NCI-H2196 treated with DMSO at 0.1 percent for 48 hours (cell line): ENCODE data around the gene NLRP9.

Experiments used
- DNase-seq: peaks from one replicate; lab custom pipeline; 2025; ENCODE audit not compliant: unreplicated experiment; lab: John Stamatoyannopoulos, UW

NLRP9 gene

DNA sequence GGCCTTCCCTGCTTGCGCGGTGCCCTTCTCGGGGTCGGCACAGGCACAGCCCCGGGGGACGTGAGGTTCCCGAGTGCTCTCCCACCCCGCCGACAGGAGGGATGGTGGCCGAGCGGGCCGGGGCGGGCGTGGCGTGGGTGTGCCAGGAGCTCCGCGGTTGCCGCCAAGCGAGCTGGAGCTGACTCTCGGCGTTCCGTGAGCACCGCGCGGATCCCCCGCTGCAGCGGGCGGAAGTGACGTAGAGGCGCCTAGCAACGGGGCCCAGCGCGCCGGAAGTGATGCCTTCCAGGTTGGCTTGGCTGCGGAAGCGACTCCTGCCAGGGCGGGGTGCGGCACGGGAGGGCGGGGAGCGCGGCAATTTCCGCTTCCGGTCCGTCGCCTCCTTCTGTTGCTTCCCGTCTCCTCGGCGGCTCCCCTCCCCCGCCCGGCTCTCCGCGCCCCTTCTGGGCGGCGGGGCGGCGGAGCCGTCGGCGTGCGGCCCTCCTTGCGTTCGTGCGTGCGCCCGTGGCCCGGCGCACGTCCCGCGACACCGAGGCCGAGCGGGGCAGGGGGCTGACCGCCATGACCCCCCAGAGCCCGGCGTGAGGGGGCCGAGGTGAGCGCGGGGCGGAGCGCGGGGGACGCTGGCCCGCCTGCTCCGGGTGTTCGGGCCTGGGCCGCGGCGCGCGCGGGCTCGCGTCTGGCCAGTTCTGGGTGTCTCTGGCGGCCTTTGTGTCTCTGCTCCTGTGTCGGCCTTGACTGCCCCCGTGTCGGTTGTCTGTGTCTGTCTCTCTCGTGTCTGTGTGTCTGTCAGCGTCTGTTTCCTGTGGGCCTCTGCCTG lies 63.2 kb downstream of the NLRP9 start, which contains the start of gene EPN1:
TSS of gene EPN1 (plus strand) at position 386 of the 820 bp plus-strand sequence. CDS start 3,402 bp downstream, outside the sequence.
- DNase-seq, result peak; percentile 93

GRCh38 chr19:55674459-55674840 lies 63.8 kb downstream of the NLRP9 start:
- no peak for DNase-seq

GRCh38 chr19:55673889-55674288 lies 64.3 kb downstream of the NLRP9 start:
- DNase-seq, result no peak

GRCh38 chr19:55673465-55673864 lies 64.7 kb downstream of the NLRP9 start:
- DNase-seq, result no peak

GRCh38 chr19:55672418-55672817 lies 65.8 kb downstream of the NLRP9 start:
- no peak for DNase-seq

DNA sequence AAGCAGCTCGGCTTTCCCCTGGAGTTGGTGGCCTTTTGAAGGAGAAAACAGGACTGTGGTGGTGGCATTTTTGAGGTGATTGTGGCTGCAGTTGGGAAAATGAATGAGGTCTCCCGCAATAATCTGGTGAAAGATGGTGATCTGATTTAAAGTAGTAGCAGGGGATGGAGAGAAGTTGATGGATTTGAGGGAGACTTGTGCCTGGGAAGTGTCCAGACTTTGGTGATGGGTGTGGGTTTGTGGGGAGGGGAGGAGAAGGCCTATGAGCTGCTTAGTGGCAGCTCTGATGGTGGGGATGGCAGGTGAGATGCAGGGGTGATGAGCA lies 67.2 kb downstream of the NLRP9 start:
- DNase-seq, result no peak

DNA sequence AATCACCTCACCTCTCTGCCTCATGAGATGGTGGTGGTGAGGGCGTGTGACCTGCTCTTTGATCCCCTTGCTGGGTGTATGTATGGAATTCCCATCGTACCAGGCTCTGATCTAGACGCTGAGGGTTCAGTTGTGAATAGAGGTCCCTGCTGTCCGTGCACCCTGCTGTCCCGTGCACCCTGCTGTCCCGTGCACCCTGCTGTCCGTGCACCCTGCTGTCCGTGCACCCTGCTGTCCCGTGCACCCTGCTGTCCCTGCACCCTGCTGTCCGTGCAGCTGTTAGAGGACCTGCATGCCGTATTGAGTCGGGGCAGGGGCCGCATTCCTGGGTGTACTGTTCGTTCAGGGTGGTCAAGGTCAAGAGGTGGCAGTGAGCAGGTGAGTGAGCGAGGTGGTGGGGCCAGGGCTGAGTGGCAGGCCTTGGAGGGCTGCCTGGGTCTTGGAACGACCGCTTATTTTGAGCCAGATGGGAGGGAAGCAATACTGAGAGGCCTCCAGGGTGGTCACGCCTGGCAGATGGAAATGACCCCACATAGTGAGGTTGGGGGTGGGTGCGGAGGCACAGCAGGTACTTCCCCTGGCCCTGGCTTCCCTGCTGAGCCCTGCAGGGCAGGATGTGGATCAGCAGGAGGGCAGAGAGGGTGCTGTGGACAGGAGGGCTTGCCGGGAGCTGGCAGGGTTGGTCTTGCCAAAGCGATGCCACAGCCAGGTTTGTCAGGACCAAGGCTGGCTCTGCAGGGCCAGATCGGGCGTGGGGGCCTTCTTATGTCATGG lies 67.7 kb downstream of the NLRP9 start:
- no peak for DNase-seq

DNA sequence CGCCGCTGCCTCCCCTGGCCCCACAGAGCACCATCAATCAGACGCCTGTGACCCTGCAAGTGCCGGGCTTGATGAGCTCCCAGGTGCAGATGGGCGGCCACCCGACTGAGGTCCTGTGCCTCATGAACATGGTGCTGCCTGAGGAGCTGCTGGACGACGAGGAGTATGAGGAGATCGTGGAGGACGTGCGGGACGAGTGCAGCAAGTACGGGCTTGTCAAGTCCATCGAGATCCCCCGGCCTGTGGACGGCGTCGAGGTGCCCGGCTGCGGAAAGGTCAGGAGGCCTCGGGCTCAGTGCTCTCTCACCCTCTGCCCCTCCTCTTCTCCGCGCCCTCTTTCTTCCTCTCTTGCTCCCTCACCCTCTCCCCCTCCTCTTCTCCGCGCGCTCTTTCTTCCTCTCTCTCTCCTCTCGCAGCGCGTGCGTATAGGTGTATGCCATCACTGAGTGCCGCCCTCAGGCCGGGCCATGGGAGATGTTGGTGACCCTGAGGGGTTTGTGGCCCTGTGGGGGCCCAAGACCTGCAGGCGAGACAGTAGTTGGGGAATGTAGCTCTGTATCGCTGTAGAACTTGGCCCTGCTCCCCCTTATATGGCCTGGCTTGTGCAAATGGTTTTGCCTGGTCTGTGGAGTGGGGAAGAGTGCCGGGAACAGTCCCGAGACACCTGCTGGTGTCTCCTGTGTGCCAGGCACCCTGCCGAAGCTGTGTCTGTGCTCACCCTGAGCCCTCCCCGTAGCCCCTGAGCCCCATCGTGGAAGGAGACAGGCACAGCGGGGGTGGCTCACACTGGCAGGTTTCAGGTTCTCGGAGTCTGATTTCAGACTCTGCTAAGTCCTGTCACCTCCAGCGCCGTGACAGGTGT lies 68.6 kb downstream of the NLRP9 start:
- no peak for DNase-seq

GRCh38 chr19:55668603-55669348 lies 69.4 kb downstream of the NLRP9 start:
- DNase-seq, result no peak

GRCh38 chr19:55667958-55668357 lies 70.2 kb downstream of the NLRP9 start:
- DNase-seq, result no peak

- no peak for DNase-seq
These were observed 70.7 kb downstream of the NLRP9 start for GRCh38 chr19:55667511-55667910.

- no peak for DNase-seq
These were observed 71.2 kb downstream of the NLRP9 start for GRCh38 chr19:55667006-55667381.

- no peak for DNase-seq
These were observed 71.7 kb downstream of the NLRP9 start for GRCh38 chr19:55666343-55667005.

- no peak for DNase-seq
These were observed 74.2 kb downstream of the NLRP9 start for GRCh38 chr19:55663846-55664536.

DNA sequence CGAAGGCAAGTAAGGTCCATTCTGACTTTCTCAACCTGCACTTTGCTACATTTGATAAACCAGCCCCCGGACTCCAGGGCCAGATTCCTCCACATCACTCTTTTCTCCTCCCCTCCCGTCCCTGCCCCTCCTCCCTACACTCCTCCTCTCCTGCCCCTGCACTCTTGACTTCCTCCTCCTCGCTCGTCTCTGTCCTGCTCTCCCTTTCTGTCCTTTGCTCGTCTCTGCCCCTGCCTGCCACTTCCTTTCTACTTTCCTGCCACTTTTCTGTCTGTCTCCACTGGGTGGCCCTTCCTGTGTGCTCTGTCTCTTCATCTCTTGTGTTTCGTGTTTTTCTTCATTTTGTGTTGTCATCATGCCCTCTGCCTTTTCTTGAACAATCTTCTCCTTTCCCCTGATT lies 76.4 kb downstream of the NLRP9 start:
- DNase-seq, result no peak

- DNase-seq, result no peak
These were observed 77.2 kb downstream of the NLRP9 start for GRCh38 chr19:55660991-55661390.

DNA sequence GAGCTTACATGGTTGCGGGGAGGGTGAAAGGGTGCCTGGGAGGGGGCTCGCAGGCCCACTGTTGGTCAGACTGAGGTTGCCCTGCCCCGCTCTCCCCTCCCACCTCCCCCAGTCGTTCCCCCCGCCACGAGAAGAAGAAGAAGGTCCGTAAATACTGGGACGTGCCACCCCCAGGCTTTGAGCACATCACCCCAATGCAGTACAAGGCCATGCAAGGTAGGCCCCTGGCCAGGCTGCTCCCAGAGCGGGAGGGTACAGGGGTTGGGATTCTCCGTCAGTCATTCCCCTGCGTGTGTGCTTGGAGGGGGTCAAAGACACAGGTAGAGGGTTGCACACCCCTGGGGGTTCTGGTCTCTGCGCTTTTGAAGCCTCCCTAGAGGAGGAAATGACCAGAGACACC lies 77.8 kb downstream of the NLRP9 start:
- no peak for DNase-seq

DNA sequence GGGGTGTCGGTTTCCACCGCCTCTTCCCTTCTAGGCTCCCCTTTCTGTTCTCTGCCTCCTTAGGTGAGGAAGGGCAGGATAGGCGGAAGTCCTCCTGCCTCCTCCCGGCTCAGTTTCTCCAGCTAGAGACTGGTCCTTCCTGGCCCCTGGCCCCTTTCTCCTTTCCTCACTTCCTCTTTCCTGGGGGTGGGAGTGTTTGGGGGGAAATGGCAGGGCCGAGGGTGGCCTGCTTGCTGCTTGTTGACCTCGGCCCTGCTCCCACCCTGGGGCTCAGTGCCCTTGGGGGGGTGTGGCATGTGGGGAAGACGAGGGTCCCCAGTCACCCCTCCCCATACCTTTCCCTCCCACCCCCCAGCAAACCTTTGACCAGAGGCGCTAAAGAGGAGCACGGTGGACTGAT lies 78.4 kb downstream of the NLRP9 start:
- DNase-seq, result no peak

DNA sequence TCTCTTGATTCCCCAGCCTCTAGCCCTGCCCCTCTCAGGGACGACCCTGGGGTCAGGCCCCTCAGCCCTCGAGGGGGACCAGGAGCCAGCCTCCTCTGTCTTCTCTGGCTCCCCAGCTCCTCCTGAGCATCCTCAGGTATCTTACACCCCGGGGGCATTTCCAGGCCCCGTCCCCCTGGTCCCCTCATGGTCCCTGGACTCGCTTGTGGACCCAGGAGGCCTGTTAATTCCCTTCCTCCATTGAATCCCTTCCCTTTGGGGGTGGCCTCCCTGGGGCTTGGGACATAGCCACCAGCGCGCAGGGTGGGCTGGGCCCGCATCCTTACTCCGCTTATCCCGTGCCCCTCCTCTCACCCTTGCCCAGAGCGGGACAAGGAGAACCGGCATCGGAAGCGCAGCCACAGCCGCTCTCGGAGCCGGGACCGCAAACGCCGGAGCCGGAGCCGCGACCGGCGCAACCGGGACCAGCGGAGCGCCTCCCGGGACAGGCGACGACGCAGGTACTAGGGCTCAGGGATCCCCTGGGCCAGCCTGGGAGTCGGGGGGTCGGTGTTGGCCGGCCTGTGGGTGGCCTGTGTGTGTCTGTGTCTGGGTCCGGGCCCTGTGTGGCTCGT lies 79.2 kb downstream of the NLRP9 start:
- DNase-seq, result no peak
